ENCODE results near the gene CRIP1. TPM values are rescaled to one million over a fixed set of nuclear protein-coding genes. Genes with fewer than 3 reads are reported as not detected.

CRIP1 gene
- total RNA-seq, 1 experiment from 2014 or later = 6.9 TPM

GRCh38 chr14:105440554-105440900, 46.2 kb upstream of the CRIP1 start:
- Histone ChIP-seq H4K5ac (ENCODE audit: insufficient read length, low read depth, low read length) (no peak overlapping the region), H3K23me2 (ENCODE audit: insufficient read length, low read depth, low read length, poor library complexity, severe bottlenecking) (no peaks in the 10 kb centered on the region), H3K79me1 (ENCODE audit: insufficient read depth, low read depth, low read length, poor library complexity, severe bottlenecking) (peaks cover 2% of the 10 kb centered on the region), H2BK12ac (ENCODE audit: insufficient read length, low read depth, low read length) (no peak overlapping the region), H4K8ac (replicated peaks; ENCODE audit: insufficient read length, low read depth, low read length) (no peak overlapping the region), H3K4ac (ENCODE audit: low read depth, low read length) (no peak overlapping the region), H4K20me1 (ENCODE audit: control insufficient read depth, insufficient read depth, insufficient read length) (no peaks in the 10 kb centered on the region), H2BK120ac (ENCODE audit: low read depth, low read length, poor library complexity, severe bottlenecking) (no peak overlapping the region), H3K9ac (ENCODE audit: extremely low read depth, insufficient read length, low read length) (no peak overlapping the region), H4K91ac (ENCODE audit: insufficient read length, low read depth, low read length) (no peak overlapping the region), H3K9me3 (ENCODE audit: control insufficient read depth, low read depth, low read length) (no peaks in the 10 kb centered on the region), H2BK15ac (ENCODE audit: low read depth, low read length) (no peak overlapping the region), H3K27ac (ENCODE audit: insufficient read length, low read depth, low read length) (no peak overlapping the region), H3K18ac (ENCODE audit: insufficient read length, low read depth, low read length) (no peak overlapping the region), H2BK20ac (ENCODE audit: low read depth, low read length, poor library complexity, severe bottlenecking) (no peak overlapping the region), H3K27me3 (ENCODE audit: insufficient read depth, low read length) (no peaks in the 10 kb centered on the region), H3K14ac (ENCODE audit: insufficient read depth, low read length) (no peak overlapping the region), H3K79me2 (ENCODE audit: insufficient read depth, low read length) (peaks cover 10% of the 10 kb centered on the region; the same call in 1 of the 2 replicates), H3K4me2 (ENCODE audit: insufficient read depth, insufficient read length, low read length) (no peak overlapping the region), H2AFZ (ENCODE audit: low read length) (no peak overlapping the region), H2AK5ac (ENCODE audit: insufficient read length, low read length) (no peak overlapping the region), H2BK5ac (ENCODE audit: insufficient read length, low read length) (no peak overlapping the region), H3K4me1 (ENCODE audit: insufficient read depth, low read length) (no peaks in the 10 kb centered on the region), H3T11ph (ENCODE audit: low read length) (no peak overlapping the region), H3K23ac (ENCODE audit: insufficient read length, low read depth, low read length) (no peak overlapping the region), H3K56ac (ENCODE audit: insufficient read length, low read depth, low read length) (no peak overlapping the region)
- Mint-ChIP-seq H3K4me1 (peaks cover 2% of the 10 kb centered on the region in 2 experiments; a peak in 2 of 4 replicates), H3K4me3 (no peak overlapping the region), H3K27me3 (ENCODE audit: low read depth) (no peaks in the 10 kb centered on the region), H3K27ac (no peak overlapping the region), H3K36me3 (ENCODE audit: insufficient read depth in 1 of 3, low read depth in 3 of 3) (peaks cover 13 to 33% (median 25%) of the 10 kb centered on the region in 3 experiments; a peak in 6 of 7 replicates), H3K9me3 (no peaks in the 10 kb centered on the region)
- WGBS (ENCODE audit: extremely low coverage, insufficient read length, low lambda C conversion rate) = no CpG with 5 or more reads among the region's 15 CpGs
- no peak for TF ChIP-seq CTCF (conservative IDR thresholded peaks at IDR 0.05)
- no peak for DNase-seq
